ENCODE measurements around the gene TSPEAR. TPM values are rescaled to one million over a fixed set of nuclear protein-coding genes. Genes with fewer than 3 reads are reported as not detected.

Gene TSPEAR
- total and polyA plus RNA-seq, 2 donors from 2014 or later: 0.09 to 0.22 TPM

DNA sequence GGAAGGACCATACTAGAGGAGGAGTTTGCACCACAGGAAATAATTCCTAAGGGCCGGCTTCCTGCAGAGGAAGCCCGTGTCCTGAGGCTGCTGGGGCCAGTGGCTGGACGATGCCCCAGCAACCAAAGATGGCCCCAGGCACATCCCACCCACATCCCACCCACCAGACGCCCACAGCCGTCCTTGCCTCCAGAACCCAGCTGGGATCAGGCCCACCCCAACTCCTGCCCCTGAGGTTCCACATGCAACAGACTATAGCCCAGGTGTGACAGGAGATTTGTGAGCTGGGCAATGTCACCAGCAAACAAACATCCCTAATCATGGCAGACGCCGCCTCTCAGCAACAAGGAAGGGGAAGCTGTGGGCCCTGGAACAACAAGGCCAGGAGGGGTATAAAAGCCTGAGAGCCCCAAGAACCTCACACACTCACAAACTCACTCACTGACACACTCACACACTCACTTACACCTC, 84.7 kb downstream of the TSPEAR start, which contains the start of gene KRTAP10-9:
TSS of gene KRTAP10-9 (plus strand) at position 421 of the 471 bp plus-strand sequence. CDS start 79 bp downstream, outside the sequence.
- Histone ChIP-seq H3K36me3 (ENCODE audit: control insufficient read depth in 2 of 3, insufficient read depth in 3 of 3, low read length in 3 of 3) (no peaks in the 10 kb centered on the region), H3K9ac (ENCODE audit: low read length in 3 of 3) (no peak within 1 kb of the TSS), H3K4me1 (ENCODE audit: control insufficient read depth in 2 of 3, insufficient read depth in 2 of 3, low read depth in 1 of 3, low read length in 3 of 3) (no peaks in the 10 kb centered on the region), H3K9me3 (ENCODE audit: control insufficient read depth in 2 of 3, insufficient read depth in 1 of 3, low read length in 3 of 3) (peaks cover 0 to 21% (median 0%) of the 10 kb centered on the region in 3 donors), H3K27ac (ENCODE audit: low read depth in 2 of 2, low read length in 2 of 2) (no peak within 1 kb of the TSS), H3K27me3 (ENCODE audit: control insufficient read depth, insufficient read depth, low read length) (no peaks in the 10 kb centered on the region), H3K4me3 (ENCODE audit: low read length in 3 of 3) (no peak within 1 kb of the TSS)
- TF ChIP-seq, protein P1, sequence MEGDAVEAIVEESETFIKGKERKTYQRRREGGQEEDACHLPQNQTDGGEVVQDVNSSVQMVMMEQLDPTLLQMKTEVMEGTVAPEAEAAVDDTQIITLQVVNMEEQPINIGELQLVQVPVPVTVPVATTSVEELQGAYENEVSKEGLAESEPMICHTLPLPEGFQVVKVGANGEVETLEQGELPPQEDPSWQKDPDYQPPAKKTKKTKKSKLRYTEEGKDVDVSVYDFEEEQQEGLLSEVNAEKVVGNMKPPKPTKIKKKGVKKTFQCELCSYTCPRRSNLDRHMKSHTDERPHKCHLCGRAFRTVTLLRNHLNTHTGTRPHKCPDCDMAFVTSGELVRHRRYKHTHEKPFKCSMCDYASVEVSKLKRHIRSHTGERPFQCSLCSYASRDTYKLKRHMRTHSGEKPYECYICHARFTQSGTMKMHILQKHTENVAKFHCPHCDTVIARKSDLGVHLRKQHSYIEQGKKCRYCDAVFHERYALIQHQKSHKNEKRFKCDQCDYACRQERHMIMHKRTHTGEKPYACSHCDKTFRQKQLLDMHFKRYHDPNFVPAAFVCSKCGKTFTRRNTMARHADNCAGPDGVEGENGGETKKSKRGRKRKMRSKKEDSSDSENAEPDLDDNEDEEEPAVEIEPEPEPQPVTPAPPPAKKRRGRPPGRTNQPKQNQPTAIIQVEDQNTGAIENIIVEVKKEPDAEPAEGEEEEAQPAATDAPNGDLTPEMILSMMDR (IDR thresholded peaks at IDR 0.05; ENCODE audit: borderline replicate concordance, extremely low read depth, insufficient read depth): no peak
- DNase-seq: no peak
- intact Hi-C loops (cut with DNase I): no loop called here
- no peak for FAIRE-seq

DNA sequence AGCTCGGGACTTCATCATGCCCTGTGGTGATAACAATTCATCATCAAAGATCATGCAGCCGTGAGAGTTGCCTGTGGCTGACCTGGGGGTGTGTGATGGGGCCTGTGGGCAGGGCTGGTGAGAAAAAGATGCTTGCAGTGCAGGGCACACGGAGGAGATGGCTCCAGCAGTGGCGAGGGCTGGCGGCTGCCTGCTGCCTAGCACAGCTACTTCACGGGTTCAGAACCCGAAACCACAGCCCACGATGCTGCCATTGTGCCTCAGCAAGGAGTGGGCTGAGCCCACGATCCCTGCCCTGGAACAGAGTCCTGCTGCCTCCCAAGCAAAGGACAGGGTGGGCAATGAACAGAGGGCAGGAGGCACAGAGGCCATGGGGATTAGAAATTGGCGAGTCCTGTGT, 85.1 kb downstream of the TSPEAR start:
- no peaks in the 10 kb centered on the region for H3K4me1 ChIP-seq (ENCODE audit: control insufficient read depth in 2 of 3, insufficient read depth in 2 of 3, low read depth in 1 of 3, low read length in 3 of 3)
- H3K27me3 ChIP-seq (ENCODE audit: control insufficient read depth, insufficient read depth, low read length): no peaks in the 10 kb centered on the region
- TF ChIP-seq, protein P1 (IDR thresholded peaks at IDR 0.05; ENCODE audit: borderline replicate concordance, extremely low read depth, insufficient read depth): no peak
- no peak for DNase-seq
- H3K9ac ChIP-seq (ENCODE audit: low read length in 3 of 3): no peak overlapping the region
- FAIRE-seq: no peak
- no peaks in the 10 kb centered on the region for H3K36me3 ChIP-seq (ENCODE audit: control insufficient read depth in 2 of 3, insufficient read depth in 3 of 3, low read length in 3 of 3)
- no peak overlapping the region for H3K4me3 ChIP-seq (ENCODE audit: low read length in 3 of 3)
- intact Hi-C loops (cut with DNase I): no loop called here
- H3K27ac ChIP-seq (ENCODE audit: low read depth in 2 of 2, low read length in 2 of 2): no peak overlapping the region
- peaks cover 0 to 21% (median 0%) of the 10 kb centered on the region in 3 donors for H3K9me3 ChIP-seq (ENCODE audit: control insufficient read depth in 2 of 3, insufficient read depth in 1 of 3, low read length in 3 of 3)

DNA sequence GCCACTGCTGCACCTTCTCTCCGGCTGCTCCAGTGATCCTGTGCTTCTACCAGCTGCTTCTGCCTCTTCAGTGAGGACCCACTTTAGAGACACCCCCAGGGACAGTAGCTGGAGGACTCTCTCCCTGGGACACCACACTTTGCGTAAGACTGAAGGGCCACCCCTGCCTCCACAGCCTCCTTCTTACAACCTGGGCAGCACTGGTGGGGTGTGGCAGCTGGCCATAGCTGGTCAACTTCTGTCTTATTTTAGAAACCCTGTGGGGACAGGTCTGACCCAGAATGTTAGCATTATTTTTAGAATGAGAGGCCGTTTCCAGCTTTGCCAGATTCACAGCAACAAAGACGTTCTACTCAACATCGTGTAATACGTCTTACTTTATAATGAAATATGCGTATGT, 85.6 kb downstream of the TSPEAR start:
- Histone ChIP-seq H3K4me1 (ENCODE audit: control insufficient read depth in 2 of 3, insufficient read depth in 2 of 3, low read depth in 1 of 3, low read length in 3 of 3) (no peaks in the 10 kb centered on the region), H3K36me3 (ENCODE audit: control insufficient read depth in 2 of 3, insufficient read depth in 3 of 3, low read length in 3 of 3) (no peaks in the 10 kb centered on the region), H3K4me3 (ENCODE audit: low read length in 3 of 3) (no peak overlapping the region), H3K27me3 (ENCODE audit: control insufficient read depth, insufficient read depth, low read length) (no peaks in the 10 kb centered on the region), H3K9ac (ENCODE audit: low read length in 3 of 3) (no peak overlapping the region), H3K27ac (ENCODE audit: low read depth in 2 of 2, low read length in 2 of 2) (no peak overlapping the region), H3K9me3 (ENCODE audit: control insufficient read depth in 2 of 3, insufficient read depth in 1 of 3, low read length in 3 of 3) (peaks cover 0 to 18% (median 0%) of the 10 kb centered on the region in 3 donors)
- TF ChIP-seq, protein P1 (IDR thresholded peaks at IDR 0.05; ENCODE audit: borderline replicate concordance, extremely low read depth, insufficient read depth): no peak
- FAIRE-seq (no peak), DNase-seq (no peak)
- intact Hi-C loops (cut with DNase I): no loop called here

DNA sequence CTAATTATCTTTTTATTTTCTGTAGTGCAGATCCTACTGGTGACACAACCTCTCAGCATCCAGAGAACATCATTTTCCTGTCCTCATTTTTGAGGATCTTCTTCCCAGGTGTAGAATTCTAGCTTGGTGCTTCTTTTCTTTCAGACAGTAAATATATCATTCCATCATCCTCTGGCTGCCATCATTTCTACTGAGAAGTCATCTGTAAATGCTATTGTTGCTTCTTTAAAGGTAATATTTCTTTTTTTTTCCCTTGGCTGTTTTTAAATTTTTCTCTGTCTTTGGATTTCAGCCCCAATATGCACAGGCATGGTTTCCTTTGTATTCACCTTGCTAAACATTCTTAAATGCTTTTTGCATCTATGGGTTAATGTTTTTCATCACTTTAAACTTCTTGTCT, 87.8 kb downstream of the TSPEAR start:
- Histone ChIP-seq H3K27me3 (ENCODE audit: control insufficient read depth, insufficient read depth, low read length) (no peaks in the 10 kb centered on the region), H3K36me3 (ENCODE audit: control insufficient read depth in 2 of 3, insufficient read depth in 3 of 3, low read length in 3 of 3) (no peaks in the 10 kb centered on the region), H3K4me1 (ENCODE audit: control insufficient read depth in 2 of 3, insufficient read depth in 2 of 3, low read depth in 1 of 3, low read length in 3 of 3) (no peaks in the 10 kb centered on the region), H3K9ac (ENCODE audit: low read length in 3 of 3) (no peak overlapping the region), H3K4me3 (ENCODE audit: low read length in 3 of 3) (no peak overlapping the region), H3K9me3 (ENCODE audit: control insufficient read depth in 2 of 3, insufficient read depth in 1 of 3, low read length in 3 of 3) (peaks cover 0 to 18% (median 0%) of the 10 kb centered on the region in 3 donors), H3K27ac (ENCODE audit: low read depth in 2 of 2, low read length in 2 of 2) (no peak overlapping the region)
- intact Hi-C loops (cut with DNase I): no loop called here
- TF ChIP-seq, protein P1 (IDR thresholded peaks at IDR 0.05; ENCODE audit: borderline replicate concordance, extremely low read depth, insufficient read depth): no peak
- no peak for FAIRE-seq
- no peak for DNase-seq

Measured in kidney (tissue), 14 donors.